Endothelial cell of umbilical vein (primary cell): Measurements from ENCODE around the gene KRT76. TPM values are rescaled to one million over a fixed set of nuclear protein-coding genes. Genes with fewer than 3 reads are reported as not detected.

ENCODE experiments used
- BruUV-seq: library from RNA; stranded (reverse); fragments of 400-500 nt; replicated peaks from 2 replicates; lab custom pipeline; 2021; lab: Mats Ljungman, UMichigan
- CTCF ChIA-PET: fragments of 300-600, 350-600 bp; sonication (Branson Sonifier 250); formaldehyde crosslinking; loops from one replicate; lab custom pipeline; 2021; ENCODE audit warnings: antibody characterized with exemption, inconsistent platforms; lab: Charles Lee
- POLR2A ChIA-PET: fragments of 300-600, 350-600 bp; sonication (Branson Sonifier 250); formaldehyde crosslinking; loops from one replicate; lab custom pipeline; 2021; ENCODE audit warnings: antibody characterized with exemption, inconsistent platforms; lab: Charles Lee
- DNase-seq: peaks from one replicate; pipeline ENCODE4 v3.0.0-alpha.2; 2011; ENCODE audit warnings: low read depth, low spot score
- FAIRE-seq: peaks from 2 replicates; lab custom pipeline; 2011; peaks lifted over from hg19 to GRCh38; lab: Jason Lieb, UNC
- H2AFZ ChIP-seq: 2 replicates; pipeline ENCODE4 v1.6.0; 2012; ENCODE audit warnings: low read depth, low read length, control low read depth, inconsistent platforms
- H3K27ac ChIP-seq: 2 replicates; pipeline ENCODE4 v1.5.1; 2011; ENCODE audit warnings: low read depth, mild to moderate bottlenecking, control low read depth, low read length, moderate library complexity; ENCODE audit not compliant: insufficient read depth
- H3K27me3 ChIP-seq, 2 experiments: 2 replicates each; pipeline versions ENCODE4 v1.6.0 to v1.6.1; 2011; ENCODE audit warnings: low read length in 2 of 2, mixed read lengths in 1 of 2; ENCODE audit not compliant: control insufficient read depth in 2 of 2, insufficient read depth in 2 of 2
- H3K36me3 ChIP-seq, 2 experiments: 2 replicates in 1 of 2; 3 replicates in 1 of 2; pipeline ENCODE4 v1.5.1; 2011; ENCODE audit warnings: low read length in 2 of 2, mild to moderate bottlenecking in 1 of 2, moderate library complexity in 1 of 2; ENCODE audit not compliant: control insufficient read depth in 2 of 2, insufficient read depth in 2 of 2; ENCODE audit errors: extremely low read depth in 1 of 2
- H3K4me1 ChIP-seq: 3 replicates; pipeline ENCODE4 v1.5.1; 2011; ENCODE audit warnings: mild to moderate bottlenecking, low read length; ENCODE audit not compliant: control insufficient read depth, insufficient read depth; ENCODE audit errors: extremely low read depth
- H3K4me2 ChIP-seq: 2 replicates; pipeline ENCODE4 v1.6.1; 2011; ENCODE audit warnings: low read length, control low read depth, mixed read lengths; ENCODE audit not compliant: insufficient read depth
- H3K4me3 ChIP-seq, 3 experiments: fragments of 200-600 bp in 1 of 3; sonication (generic), shearing (Covaris generic) in 1 of 3; replicated peaks in 1 of 3; 2 replicates each; pipeline ENCODE4 v1.5.1; 2011 to 2016; ENCODE audit warnings: control low read depth in 3 of 3, low read length in 3 of 3, mild to moderate bottlenecking in 2 of 3, inconsistent platforms in 1 of 3, low read depth in 1 of 3, moderate library complexity in 1 of 3; ENCODE audit not compliant: insufficient read depth in 1 of 3
- H3K79me2 ChIP-seq: 2 replicates; pipeline ENCODE4 v1.6.0; 2012; ENCODE audit warnings: low read length, inconsistent platforms; ENCODE audit not compliant: control insufficient read depth, insufficient read depth
- H3K9ac ChIP-seq: replicated peaks from 2 replicates; pipeline ENCODE3; 2011; ENCODE audit warnings: low read length, control low read depth; ENCODE audit not compliant: insufficient read depth; ENCODE audit errors: extremely low read depth
- H3K9me1 ChIP-seq: replicated peaks from 3 replicates; pipeline ENCODE4 v1.6.0; 2011; ENCODE audit warnings: mild to moderate bottlenecking, low read length; ENCODE audit not compliant: control insufficient read depth, insufficient read depth; ENCODE audit errors: extremely low read depth
- H3K9me3 ChIP-seq: replicated peaks from 2 replicates; pipeline ENCODE4 v1.5.1; 2012; ENCODE audit warnings: low read length, inconsistent platforms; ENCODE audit not compliant: control insufficient read depth, insufficient read depth
- H4K20me1 ChIP-seq: replicated peaks from 2 replicates; pipeline ENCODE3; 2011; ENCODE audit warnings: mild to moderate bottlenecking, low read length; ENCODE audit not compliant: control insufficient read depth, insufficient read depth; ENCODE audit errors: extremely low read depth
- EZH2 ChIP-seq: IDR thresholded peaks from 2 replicates; pipeline ENCODE4 v1.6.1; 2012; ENCODE audit warnings: borderline replicate concordance, low read depth, mild to moderate bottlenecking, moderate library complexity, low read length, inconsistent platforms; ENCODE audit not compliant: severe bottlenecking
- FOS ChIP-seq: IDR thresholded peaks from 2 replicates; pipeline ENCODE4 v1.6.1; 2011; ENCODE audit warnings: mild to moderate bottlenecking, low read length, moderate library complexity, borderline replicate concordance; ENCODE audit not compliant: insufficient read depth
- GATA2 ChIP-seq: IDR thresholded peaks from 2 replicates; pipeline ENCODE4 v1.7.0; 2011; ENCODE audit warnings: low read depth, mild to moderate bottlenecking, moderate library complexity, mixed read lengths, low read length; ENCODE audit not compliant: insufficient read length, insufficient read depth
- JUN ChIP-seq: IDR thresholded peaks from 2 replicates; pipeline ENCODE4 v1.6.1; 2011; ENCODE audit warnings: borderline replicate concordance, low read depth; ENCODE audit not compliant: insufficient read length, insufficient read depth
- MAX ChIP-seq: IDR thresholded peaks from 2 replicates; pipeline ENCODE4 v1.6.1; 2011; ENCODE audit not compliant: insufficient read depth, insufficient read length
- POLR2A ChIP-seq: IDR thresholded peaks from 2 replicates; pipeline ENCODE4 v1.6.1; 2012; ENCODE audit warnings: low read depth, mild to moderate bottlenecking, control low read depth, low read length
- POLR2AphosphoS5 ChIP-seq: IDR thresholded peaks from 2 replicates; pipeline ENCODE4 v1.6.1; 2012; ENCODE audit warnings: low read depth, mild to moderate bottlenecking, control low read depth, low read length, moderate library complexity; ENCODE audit not compliant: insufficient read depth
- dilution Hi-C: fragments of 300-500 bp; cut with MboI; formaldehyde crosslinking; loops from one replicate; pipeline ENCODE4 v1.15.0; 2019; ENCODE audit warnings: low sequenced_read_pairs; ENCODE audit not compliant: extremely low pct_ligation_motif_present
- intact Hi-C: fragments of 100-400 bp; cut with micrococcal nuclease; formaldehyde crosslinking; loops from one replicate; pipeline ENCODE4 v1.10.0; 2022
- polyA plus RNA-seq, 4 experiments: library from polyadenylated mRNA; depleted of rRNA in 3 of 4; stranded (reverse) in 3 of 4; unstranded in 1 of 4; fragments of >200 nt; gene quantifications; 2 replicates each; pipeline versions ENCODE4 v1.2.1 to v1.2.3, GENCODE V29; 2011 to 2012; ENCODE audit warnings: missing spikeins in 1 of 4
- total RNA-seq: library from RNA; stranded (reverse); gene quantifications from 2 replicates; pipeline ENCODE4 v1.2.3, GENCODE V29; 2021
- TF ChIP-seq, protein P1 (sequence below), 2 donors: IDR thresholded peaks; 1 replicate in 1 of 2; 2 replicates in 1 of 2; pipeline ENCODE4 v1.5.1; 2011; ENCODE audit warnings: low read length in 2 of 2, mild to moderate bottlenecking in 2 of 2, moderate library complexity in 2 of 2, control low read depth in 1 of 2, inconsistent platforms in 1 of 2, low read depth in 1 of 2; ENCODE audit not compliant: insufficient read depth in 1 of 2; ENCODE audit errors: extremely low read depth in 1 of 2

KRT76 gene
- total and polyA plus RNA-seq, 2 donors (not counting 3 experiments of a cell fraction or from before 2014, with no cell fraction given): not detected

DNA sequence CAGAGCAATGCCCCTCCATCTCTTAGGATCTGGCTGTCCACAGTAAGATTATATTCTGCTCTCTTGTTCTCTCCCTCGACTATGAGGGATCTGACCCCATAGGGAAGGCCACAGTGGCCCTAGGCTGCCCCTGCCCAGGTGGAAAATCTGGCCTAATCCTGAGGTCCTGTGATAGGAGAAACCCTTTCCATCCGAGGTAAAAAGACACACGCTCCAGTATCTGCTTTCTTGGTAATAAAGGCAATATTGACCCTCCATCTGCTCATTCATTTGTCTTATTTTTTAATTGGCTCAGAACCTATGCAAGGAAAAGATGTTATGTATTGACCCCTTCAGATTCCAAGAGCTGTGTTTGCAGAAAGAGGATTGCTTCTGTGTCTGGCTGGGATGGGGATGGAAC is 9.7 kb downstream of the KRT76 start:
- POLR2A ChIA-PET: no interaction called here
- BruUV-seq: no TSS peak
- CTCF ChIA-PET: no interaction called here

More for the DNA sequence above, 9.7 kb downstream of the KRT76 start:
- Histone ChIP-seq H3K36me3 (no peaks in the 10 kb centered on the region), H3K4me1 (no peaks in the 10 kb centered on the region), H3K79me2 (no peaks in the 10 kb centered on the region), H3K27ac (no peak overlapping the region), H3K27me3 (peaks cover 0 to 6% of the 10 kb centered on the region in 2 experiments), H2AFZ (no peak overlapping the region), H4K20me1 (no peaks in the 10 kb centered on the region), H3K9ac (no peak overlapping the region), H3K9me1 (no peaks in the 10 kb centered on the region), H3K9me3 (no peaks in the 10 kb centered on the region), H3K4me3 (no peak overlapping the region), H3K4me2 (no peak overlapping the region)
- intact Hi-C loops: no loop called here
- no peak for DNase-seq
- dilution Hi-C loops: no loop called here
- TF ChIP-seq, protein P1, sequence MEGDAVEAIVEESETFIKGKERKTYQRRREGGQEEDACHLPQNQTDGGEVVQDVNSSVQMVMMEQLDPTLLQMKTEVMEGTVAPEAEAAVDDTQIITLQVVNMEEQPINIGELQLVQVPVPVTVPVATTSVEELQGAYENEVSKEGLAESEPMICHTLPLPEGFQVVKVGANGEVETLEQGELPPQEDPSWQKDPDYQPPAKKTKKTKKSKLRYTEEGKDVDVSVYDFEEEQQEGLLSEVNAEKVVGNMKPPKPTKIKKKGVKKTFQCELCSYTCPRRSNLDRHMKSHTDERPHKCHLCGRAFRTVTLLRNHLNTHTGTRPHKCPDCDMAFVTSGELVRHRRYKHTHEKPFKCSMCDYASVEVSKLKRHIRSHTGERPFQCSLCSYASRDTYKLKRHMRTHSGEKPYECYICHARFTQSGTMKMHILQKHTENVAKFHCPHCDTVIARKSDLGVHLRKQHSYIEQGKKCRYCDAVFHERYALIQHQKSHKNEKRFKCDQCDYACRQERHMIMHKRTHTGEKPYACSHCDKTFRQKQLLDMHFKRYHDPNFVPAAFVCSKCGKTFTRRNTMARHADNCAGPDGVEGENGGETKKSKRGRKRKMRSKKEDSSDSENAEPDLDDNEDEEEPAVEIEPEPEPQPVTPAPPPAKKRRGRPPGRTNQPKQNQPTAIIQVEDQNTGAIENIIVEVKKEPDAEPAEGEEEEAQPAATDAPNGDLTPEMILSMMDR (IDR thresholded peaks at IDR 0.05; ENCODE audit: extremely low read depth in 1 of 2, insufficient read depth in 1 of 2, low read depth in 1 of 2, low read length in 2 of 2): no peak
- TF ChIP-seq POLR2AphosphoS5: no peak
- TF ChIP-seq POLR2A: no peak
- no peak for TF ChIP-seq FOS
- no peak for TF ChIP-seq JUN
- TF ChIP-seq MAX: no peak
- TF ChIP-seq GATA2: no peak
- no peak for TF ChIP-seq EZH2
- FAIRE-seq: no peak
